Hepatocyte (in vitro differentiated cells): ENCODE data around the gene TMEM176B.

Experiments
- CTCF ChIP-seq: fragments of 200-600 bp; sonication (generic); IDR thresholded peaks from 2 replicates; pipeline ENCODE4 v1.5.1; 2016; ENCODE audit warnings: antibody characterized with exemption, mild to moderate bottlenecking; ENCODE audit not compliant: poor library complexity
- EZH2phosphoT487 ChIP-seq: fragments of 200-600 bp; sonication (generic); IDR thresholded peaks from one replicate; pipeline ENCODE4 v1.6.1; 2018; ENCODE audit warnings: antibody characterized with exemption, mild to moderate bottlenecking, low read depth, moderate library complexity; ENCODE audit not compliant: unreplicated experiment, severe bottlenecking

DNA sequence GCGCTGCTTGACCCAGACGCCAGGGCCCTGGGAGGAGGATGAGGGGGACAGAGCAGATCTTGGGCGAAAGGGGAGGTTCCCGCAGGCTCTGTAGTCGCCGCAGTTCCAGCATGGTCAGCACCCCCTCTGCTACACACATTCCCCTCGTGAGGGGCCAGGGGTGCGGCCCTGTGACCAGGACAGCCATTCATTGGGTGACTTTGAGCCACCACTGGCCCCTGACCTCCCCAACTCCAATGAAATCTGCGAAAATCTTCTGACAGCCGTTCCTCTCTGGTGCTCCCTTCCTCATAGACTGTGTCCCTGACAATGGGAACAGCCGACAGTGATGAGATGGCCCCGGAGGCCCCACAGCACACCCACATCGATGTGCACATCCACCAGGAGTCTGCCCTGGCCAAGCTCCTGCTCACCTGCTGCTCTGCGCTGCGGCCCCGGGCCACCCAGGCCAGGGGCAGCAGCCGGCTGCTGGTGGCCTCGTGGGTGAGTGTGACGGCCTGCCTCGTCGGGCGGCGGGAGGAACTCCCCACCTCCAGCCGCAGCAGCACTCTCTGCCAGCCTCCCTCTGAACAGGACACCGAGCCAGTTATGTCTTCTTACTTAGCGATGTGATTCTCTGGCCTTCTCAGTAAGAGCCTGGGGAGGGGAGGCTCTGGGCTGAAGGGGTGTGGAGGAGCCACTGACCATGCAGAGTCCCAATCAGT is 1.2 kb upstream of the TMEM176B start:
- no peak for TF ChIP-seq CTCF
- no peak for TF ChIP-seq EZH2phosphoT487
